Lower leg skin (tissue), 3 donors: Measurements from ENCODE around the gene TRAP1.

Experiments used
- POLR2A ChIP-seq, 2 donors: fragments of 450-650 bp; IDR thresholded peaks; one replicate each; pipeline ENCODE4 v1.6.1; 2016 to 2017; ENCODE audit warnings: antibody characterized with exemption in 2 of 2, mild to moderate bottlenecking in 1 of 2, moderate library complexity in 1 of 2
- TF ChIP-seq, protein P1 (sequence below), 3 donors: fragments of 450-650 bp; IDR thresholded peaks; one replicate each; pipeline ENCODE4 v1.5.1; 2016; ENCODE audit warnings: antibody characterized with exemption in 3 of 3, mild to moderate bottlenecking in 3 of 3, moderate library complexity in 2 of 3

GRCh38 chr16:3739636-3740035 lies 22.3 kb upstream of the TRAP1 start:
- TF ChIP-seq POLR2A (IDR thresholded peaks at IDR 0.05): no peak
- TF ChIP-seq, protein P1, sequence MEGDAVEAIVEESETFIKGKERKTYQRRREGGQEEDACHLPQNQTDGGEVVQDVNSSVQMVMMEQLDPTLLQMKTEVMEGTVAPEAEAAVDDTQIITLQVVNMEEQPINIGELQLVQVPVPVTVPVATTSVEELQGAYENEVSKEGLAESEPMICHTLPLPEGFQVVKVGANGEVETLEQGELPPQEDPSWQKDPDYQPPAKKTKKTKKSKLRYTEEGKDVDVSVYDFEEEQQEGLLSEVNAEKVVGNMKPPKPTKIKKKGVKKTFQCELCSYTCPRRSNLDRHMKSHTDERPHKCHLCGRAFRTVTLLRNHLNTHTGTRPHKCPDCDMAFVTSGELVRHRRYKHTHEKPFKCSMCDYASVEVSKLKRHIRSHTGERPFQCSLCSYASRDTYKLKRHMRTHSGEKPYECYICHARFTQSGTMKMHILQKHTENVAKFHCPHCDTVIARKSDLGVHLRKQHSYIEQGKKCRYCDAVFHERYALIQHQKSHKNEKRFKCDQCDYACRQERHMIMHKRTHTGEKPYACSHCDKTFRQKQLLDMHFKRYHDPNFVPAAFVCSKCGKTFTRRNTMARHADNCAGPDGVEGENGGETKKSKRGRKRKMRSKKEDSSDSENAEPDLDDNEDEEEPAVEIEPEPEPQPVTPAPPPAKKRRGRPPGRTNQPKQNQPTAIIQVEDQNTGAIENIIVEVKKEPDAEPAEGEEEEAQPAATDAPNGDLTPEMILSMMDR (IDR thresholded peaks at IDR 0.05): no peak
